NCI-H2081 (cell line): ENCODE measurements around the gene HIP1.
"Not testable (repeated sequence)": the region's sequence is repeated elsewhere in the genome, so short reads cannot be mapped to it uniquely, and the experiment has no call there.

Experiments
- DNase-seq, 2 experiments: peaks; one replicate each; lab custom pipeline; 2025; lab: John Stamatoyannopoulos, UW

HIP1 gene

DNA sequence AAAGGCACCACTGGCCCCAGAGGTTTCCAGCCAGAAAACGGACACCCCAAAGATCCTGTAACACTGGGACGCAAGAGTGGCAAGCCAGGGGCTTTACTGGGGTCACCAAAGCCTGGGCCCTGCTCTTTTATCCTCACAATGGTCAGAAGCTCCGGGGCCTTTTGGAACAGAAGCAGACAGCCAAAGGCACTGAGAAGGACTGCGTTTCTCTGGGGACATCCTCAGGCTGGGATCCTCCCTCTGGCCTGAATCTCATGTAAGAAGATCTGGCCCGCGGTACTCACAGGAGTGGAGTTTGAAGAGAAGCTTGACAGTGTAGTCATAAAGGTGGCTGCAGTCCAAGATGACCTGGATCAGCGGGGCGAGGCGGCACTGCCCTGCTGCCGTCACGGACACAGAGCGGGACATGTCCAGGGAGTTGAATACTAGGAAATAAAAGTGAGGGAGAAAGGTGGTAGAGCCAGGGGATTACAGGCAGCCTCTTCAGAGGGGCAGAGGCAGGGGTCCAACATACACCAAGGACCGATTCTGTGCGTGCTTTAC is 165.2 kb downstream of the HIP1 start:
- no peak for DNase-seq

DNA sequence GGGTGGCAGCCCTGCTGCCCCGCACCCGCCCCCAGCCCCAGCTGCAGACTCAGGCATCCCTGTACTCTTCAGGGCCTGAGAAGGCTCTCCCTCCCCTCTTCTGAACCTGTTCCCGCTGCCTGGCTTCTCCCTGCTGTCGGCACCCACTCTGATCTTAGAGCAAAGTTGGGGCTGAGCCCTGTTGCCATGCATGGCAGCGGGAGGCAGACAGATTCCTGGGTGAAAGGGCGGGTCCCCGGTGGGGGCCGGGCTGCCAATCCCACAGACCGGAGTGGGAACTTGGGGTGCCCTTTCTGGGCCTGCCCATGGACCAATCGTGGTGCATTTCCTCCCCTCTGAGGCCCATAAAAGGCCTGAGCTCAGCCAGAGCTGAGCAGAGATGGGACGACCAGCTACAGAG is 165.9 kb downstream of the HIP1 start:
- DNase-seq = no peak

DNA sequence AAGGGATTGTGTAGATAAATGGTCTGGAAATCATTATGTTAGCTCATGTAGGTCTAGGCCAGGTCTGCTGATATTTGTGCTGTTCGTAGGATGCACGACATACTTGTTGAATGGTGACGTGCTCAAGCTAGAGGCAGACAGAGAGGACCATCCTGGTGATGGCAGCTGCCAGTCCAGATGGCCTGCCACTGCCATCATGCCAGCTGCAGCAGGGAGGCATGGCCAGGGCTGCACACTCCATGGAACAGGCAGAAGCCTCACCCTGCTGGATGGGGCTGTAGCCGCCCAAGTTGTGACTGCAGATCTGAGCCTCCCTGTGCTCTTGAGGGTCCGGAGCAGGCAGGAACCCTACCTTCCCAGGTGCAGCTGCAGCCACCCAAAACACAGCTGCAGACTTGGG is 166.3 kb downstream of the HIP1 start:
- no peak for DNase-seq

DNA sequence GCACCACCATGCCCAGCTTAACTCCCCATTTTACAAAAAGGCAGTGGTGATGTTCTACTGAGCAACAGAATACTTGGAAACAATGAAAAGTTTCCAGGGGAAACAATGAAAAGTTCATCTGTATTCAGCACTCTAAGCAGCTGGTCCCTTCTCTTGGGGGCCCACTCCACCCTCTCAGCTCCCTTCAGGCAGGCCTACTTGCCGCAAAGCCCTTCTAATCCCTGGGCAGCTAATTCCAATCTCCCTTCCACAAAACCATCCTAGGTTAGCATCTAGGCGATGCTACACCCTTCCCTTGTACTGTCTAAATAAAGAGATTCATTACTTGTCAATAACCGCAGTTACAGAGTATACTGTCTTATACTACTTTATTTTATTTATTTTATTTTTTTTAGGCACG is 167.5 kb downstream of the HIP1 start:
- no peak for DNase-seq

DNA sequence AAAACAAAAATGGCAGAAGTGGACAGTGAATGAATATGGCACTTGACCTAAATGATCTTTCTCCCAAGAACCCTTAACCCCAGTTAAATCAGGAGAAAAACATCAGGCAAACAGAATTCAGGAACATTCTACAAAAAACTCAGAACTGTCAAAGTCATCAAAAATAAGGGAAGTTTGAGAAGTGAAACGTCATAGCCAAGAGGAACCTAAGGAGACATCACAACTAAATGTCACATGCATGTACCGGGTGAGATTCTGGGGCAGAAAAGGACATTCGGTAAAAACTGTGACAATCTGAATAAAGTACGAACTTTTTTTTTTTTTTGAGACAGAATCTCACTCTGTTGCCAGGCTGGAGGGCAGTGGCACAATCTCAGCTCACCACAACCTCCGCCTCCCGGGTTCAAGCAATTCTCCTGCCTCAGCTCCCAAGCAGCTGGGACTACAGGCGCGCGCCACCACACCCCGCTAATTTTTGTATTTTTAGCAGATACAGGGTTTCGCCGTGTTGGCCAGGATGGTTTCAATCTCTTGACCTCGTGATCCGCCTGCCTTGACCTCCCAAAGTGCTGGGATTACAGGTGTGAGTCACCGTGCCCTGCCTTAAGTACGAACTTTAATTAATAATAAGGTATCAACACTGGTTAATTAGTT is 169.0 kb downstream of the HIP1 start:
- not testable (repeated sequence) for DNase-seq

DNA sequence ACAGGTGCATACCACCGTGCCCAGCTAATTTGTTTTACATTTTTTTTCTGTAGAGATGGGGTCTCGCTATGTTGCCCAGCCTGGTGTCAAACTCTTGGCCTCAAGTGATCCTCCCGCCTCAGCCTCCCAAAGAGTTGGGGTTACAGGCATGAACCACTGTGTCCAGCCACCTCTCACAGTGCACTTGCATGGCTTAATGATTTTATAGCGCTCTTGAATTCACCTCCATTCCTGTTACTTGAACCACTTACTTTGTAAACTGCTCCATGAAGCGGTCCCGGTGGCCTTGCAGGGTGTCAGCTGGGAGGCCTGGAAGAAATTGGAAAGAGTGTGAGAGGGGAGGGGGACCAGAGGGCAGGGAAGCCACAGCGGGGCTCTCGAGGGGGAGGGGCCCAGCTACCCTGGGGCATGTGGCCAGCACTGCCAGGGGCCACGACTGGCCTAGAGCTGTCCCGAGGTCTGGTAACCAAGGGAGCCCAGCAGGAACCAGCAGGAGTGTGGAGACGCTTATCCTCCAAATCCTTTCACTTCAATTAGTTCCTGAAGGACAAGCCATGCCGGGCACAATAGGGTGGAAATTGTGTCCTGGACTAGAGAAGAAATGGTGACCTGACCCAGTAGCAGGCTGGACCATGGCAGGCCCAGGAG is 170.7 kb downstream of the HIP1 start:
- DNase-seq = no peak

DNA sequence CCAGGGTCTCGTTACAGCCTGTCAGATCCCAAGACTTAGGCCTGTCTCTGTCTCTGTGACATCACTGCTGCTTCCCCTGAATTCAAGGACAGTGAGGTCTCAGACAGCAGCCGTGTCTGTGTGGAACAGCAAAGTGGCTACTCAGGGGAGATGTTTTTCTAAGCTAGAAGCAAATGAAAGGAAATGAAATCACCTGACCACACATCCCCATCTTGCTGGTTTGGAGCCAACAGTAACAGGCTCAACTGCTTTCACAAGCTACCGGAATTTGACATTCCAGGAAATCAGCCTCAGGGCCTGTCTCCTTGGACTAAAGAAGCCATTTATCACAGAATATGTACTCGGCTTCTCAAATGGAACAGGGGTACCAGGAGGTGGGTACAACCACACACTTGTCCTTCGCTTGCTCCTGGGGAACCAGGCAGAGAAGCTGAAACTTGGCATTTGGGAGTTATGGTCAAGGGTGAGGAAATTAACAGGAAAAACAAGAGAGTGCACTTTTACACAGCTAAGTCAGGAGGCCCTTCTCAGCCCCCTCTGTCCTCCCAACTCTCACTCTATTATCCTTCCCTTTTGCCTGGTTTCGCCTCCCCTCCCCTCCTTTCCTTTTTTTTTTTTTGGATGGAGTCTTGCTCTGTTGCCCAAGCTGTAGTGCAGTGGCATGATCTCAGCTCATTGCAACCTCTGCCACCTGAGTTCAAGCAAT is 173.5 kb downstream of the HIP1 start:
- no peak for DNase-seq

DNA sequence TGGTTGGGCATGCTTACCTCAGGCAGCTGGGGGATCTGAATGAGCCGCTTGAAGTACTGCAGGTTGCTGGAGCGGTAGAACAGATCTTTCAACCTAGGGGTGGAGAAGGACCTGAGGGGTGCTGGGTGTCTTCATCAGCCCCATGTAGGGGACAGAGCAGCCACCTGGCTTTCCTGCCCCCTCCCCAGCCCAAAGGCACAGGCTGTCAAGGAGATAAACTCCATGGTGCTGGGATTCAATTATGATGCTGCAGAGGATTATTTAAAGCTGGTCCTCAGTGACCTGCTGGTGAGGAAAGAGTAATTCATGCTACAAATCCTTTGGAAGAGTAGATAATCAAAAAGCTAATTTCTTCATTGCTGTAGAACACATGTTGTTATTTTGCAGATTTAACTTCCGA is 175.6 kb downstream of the HIP1 start:
- no peak for DNase-seq

DNA sequence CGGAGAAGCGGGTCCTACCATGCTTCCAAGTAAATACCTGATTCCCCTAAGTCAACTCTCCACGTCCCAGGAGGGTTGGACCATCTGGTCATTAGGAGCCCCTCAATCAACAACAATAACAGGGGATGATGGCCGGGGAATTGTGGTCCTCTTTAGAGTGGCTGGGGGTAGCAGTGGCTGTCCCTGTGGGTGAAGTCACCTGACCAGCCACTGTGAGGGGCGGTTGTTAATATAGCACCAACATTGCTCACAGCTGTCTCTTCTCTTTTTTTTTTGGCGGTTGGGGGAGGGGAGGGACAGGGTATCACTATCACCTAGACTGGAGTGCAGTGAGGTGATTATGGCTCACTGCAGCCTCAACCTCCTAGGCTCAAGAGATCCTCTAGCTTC is 178.8 kb downstream of the HIP1 start:
- DNase-seq = no peak

DNA sequence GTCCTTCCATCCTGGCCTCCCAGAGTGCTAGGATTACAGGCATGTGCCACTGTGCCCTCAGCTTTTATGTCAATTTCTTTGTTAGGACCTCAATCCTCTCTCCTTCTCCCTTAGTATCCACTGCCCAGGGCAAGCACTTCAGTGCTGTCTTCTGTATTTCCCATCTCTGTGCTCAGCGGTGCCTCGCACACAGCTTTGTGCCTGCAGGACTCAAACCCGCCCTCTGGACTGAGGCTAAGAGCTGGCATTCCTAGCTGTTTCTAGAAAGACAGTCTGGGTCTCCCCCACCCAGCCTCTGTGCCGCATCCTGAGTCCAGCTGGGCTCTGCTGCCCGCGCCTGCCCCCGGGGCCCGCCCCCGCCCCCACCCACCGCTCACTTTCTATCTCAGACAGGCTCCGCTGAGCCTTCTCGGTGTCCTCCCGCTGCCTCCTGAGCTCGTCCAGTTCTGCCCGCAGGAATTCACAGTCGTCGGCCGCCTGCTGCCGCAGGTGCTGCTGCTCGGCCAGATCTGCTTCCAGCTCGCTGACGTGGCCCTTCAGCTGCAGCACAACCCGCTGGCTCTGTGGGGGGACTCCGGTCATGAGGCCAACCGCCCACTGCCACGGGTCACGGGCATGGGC is 179.3 kb downstream of the HIP1 start:
- no peak for DNase-seq

DNA sequence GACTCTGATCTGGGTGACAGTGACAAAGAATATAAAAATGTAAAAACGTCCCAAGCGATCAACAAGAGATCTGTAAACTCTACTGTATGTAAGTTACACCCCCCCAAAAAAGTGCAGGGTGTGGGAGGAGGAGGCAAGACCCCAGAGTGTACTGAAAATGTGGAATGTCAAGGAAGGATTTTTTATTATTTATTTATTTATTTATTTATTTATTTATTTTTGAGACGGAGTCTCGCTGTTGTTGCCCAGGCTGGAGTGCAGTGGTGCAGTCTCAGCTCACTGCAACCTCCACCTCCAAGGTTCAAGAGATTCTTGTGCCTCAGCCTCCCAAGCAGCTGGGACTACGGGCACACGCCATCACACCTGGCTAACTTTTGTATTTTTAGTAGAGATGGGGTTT is 181.9 kb downstream of the HIP1 start:
- DNase-seq = not testable (repeated sequence)

DNA sequence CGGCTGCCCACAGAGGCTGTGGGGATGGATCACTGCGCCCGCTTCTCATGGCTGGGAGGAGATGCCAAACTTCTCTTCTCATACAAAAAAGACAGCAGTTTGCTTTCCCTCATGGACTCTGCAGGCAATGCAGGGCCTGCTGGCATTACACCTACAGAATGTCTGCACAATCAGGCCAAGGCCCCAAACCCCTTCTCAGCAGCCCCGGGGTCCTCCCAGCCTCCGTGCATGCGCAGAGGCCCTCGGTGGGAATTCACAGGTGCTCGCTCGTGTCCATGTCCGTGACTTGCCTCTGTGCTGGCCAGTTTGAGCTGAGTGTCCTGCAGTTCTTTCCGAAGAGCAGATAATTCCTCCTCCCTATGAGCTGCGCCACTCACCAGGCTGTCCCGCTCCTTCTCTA is 183.0 kb downstream of the HIP1 start:
- no peak for DNase-seq

DNA sequence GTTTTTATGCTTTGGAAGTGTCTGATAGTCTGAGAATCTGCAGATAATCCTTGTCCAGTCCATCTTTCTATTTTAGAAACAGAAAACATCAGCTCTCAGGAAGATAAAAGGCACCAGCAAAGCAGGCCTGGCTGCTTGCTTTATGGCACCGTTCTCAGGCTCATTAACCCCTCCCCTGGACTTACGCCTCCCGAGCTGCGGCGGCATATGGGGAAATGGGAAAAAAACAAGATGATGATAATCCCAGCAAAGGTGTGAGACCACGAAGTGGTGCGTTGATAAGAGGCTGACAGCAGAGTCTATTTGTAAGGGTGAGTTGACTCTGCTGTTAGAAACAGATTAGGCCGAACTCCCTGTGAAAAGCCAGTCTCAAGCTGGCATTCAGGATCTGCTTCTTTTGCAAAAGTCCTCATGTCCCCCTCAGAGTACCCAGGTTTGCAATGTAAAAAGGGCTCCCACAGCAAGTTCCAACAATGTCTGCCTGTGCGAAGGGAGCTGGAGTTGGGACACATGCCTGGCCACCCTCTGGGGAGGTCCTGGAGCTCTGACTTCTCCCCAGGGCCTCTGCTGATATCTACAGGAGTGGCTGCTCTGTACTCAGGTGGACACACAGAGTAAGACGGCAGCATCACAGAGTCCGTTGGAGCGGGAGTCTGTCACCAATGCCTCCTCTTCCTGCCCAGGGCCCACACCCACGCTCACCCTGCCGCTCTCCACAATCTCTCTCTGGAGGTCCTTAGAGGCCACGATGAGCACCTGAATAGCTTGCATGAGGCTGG is 192.3 kb downstream of the HIP1 start:
- no peak for DNase-seq

DNA sequence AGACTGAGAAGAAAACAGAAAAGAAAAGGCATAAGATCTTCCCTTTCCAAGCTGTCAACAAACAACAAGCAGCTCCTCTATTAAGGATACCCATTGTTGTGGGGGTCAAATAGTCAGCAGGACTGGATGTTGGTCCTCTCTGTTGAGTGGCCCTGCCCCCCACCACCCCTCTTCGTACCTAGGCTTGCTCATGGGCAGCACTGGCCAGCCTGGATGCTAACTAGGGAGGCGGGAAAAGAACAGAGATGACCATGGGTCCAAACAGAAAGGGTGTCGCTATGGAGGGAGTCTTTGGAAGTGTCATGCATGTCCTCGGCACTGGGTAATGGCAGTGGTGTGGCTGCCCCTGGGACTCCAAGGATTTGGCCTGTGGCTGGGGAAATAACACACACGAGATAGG is 201.0 kb downstream of the HIP1 start:
- DNase-seq = no peak

DNA sequence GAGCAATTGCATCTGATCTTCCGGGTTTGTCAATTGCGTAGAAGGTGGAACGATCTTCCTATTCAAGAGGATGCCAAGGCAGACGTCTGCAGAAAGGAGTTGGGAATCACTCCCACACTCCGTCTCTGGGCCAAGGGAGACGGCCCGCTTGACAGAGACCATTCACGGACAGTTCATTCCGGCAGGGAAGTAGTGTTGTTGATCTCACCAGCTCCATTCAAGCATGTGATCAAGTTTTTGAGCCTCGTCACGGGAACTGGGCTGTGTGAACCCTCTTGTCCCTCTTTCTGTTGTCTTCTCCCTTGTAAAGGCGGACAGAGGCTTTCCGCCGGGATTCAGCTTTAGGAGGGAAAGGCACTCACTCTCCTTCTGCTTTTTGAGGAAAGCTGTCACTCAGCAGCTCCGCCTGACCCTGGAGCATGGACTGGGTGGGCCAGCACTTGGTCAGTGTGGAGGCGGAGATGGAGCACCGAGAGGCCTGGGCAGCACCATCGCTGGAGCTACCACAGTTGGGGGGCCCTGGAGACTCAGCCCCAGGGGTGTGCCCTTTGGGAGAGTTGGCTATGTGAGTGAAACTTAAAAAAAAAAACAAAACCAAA is 201.7 kb downstream of the HIP1 start:
- DNase-seq = no peak

DNA sequence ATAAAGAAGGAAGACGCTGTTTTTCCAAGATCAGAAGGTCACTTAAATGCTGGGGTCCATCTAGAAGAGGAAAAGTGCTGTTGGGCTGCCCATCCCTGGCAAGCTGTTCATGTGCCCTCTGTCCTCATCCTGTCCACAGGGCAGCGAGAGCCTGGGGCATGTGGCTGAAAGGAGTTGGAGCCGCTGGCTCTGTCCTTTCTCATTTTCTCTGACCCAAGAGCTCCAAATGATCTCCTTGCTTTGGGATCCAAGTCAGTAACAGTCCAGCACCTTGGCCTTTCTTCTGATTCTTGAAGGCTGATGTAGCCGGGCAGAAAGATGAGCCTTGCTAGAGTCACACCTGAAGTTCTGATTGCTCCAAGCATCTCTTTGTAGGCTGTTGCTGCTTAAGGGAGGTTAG is 202.2 kb downstream of the HIP1 start:
- DNase-seq = no peak

DNA sequence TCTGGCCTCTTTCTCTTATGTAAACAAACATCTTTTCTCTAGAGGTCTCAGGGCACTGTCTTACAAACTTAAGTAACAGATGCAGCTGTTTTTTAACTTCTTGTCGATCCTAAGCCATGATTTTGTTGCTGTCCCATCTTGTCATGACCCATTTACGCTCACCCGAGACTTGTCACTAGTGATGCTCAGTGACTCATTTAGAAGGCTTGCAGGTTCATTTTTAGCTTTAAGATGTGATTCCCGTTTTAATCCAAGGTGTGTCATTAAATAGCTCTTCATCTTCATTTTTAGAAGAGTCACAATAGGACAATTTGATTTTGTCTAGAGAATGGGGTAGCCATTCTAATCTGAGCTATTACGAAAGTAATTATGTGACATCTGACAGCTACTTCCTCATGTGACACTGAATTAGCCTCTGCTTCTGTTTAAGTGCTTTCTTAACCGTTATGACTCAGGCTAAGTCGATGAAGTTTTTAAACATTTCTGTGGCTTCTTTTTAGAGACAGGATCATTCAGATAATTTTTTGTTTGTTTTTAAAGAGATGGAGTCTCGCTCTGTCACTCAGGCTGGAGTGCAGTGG is 203.9 kb downstream of the HIP1 start:
- DNase-seq = no peak

DNA sequence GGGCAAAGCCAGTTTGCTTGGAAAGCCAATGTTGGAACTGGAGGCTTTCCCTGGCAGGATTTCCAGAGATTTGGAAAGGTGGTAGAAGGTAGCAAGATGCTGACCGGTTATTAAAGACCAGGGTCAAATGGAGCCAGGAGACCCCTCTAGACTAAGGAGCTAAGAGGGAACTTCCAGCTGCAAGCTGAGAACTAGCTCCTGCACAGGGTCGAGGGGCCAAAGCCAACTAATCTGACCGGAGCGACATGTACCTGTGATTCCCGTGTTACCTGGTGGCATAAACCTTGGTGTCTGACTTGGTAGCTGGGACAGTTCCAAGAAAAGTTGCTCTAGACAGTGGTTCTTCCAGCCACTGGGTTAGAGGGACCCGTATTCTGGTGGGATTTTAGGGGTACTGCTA is 204.8 kb downstream of the HIP1 start:
- DNase-seq = no peak

DNA sequence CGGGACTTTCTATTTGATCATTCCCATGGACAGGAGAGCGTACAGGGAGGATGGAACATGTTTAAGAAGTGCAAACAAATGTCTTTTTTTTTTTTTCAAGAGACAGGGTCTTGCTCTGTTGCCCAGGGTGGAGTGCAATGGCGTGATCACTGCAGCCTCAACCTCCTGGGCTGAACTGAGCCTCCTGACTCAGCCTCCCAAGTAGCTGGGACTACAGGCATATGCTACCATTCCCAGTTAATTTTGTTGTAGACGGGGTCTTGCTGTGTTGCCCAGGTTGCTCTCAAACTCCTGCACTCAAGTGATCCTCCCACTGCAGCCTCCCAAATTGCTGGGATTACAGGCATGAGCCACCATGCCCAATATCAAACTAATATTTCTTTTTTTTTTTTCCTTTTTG is 206.1 kb downstream of the HIP1 start:
- DNase-seq = no peak

DNA sequence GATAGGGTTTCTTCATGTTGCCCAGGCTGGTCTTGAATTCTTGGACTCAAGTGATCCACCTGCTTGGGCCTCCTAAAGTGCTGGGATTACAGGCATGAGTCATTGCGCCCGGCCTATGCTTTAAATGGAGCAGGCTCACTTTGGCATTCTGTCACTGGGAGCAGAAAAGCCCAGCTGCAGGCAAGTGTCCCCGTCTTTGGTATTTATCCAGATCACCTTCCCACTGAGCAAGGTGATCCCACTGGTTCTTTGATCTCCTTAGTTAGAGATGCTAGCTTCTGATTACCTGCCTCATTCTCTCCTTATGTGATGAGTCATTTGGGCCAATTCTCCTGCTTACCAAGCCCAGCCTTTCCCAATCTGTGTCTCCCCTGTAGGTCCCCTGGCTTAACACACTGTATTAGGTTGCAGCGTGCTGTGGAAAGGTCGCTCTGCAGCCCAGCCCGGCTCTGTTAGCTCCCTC is 207.4 kb downstream of the HIP1 start:
- DNase-seq = no peak

DNA sequence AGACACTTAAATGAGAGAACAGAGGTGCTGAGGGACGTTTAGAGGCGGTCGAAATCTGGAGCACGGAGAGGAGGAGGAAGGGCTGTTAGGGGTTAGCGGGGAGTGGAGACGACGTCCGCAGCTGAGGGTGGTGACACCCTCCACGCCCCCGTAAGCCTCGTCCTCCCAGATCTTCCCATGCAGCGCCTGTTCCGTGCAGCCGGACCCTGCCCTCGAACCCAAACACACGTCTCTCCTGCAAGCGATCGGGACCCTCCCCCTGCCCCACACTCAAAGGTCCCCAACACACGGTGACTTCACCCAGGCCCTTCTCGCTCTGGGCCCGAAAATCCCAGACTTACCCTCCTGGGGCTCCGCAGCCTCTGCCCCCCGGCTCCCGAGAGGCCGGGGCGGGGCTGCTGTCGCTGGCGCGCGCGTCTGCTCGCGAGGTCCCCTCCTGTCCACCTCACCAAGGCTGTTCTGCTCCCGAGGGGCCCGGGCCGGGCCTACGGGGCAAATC is 211.5 kb downstream of the HIP1 start:
- DNase-seq = not testable (repeated sequence)
